BJ (cell line): Measurements from ENCODE around the gene ZNG1A. TPM values are rescaled to one million over a fixed set of nuclear protein-coding genes. Genes with fewer than 3 reads are reported as not detected.
"Not testable (repeated sequence)": the region's sequence is repeated elsewhere in the genome, so short reads cannot be mapped to it uniquely, and the experiment has no call there.

Experiments used
- CTCF ChIA-PET: fragments of 350-600 bp; formaldehyde crosslinking; extraction: SDS; loops from one replicate; lab custom pipeline; 2021; ENCODE audit warnings: antibody characterized with exemption, inconsistent platforms; lab: Yijun Ruan, JAX
- POLR2A ChIA-PET: fragments of 300-600 bp; sonication (Branson Sonifier 250); formaldehyde crosslinking; extraction: SDS; loops from one replicate; lab custom pipeline; 2021; ENCODE audit warnings: antibody characterized with exemption; lab: Charles Lee
- DNase-seq: peaks from one replicate; pipeline ENCODE4 v3.0.0-alpha.2; 2011; ENCODE audit warnings: low read depth
- H3K27me3 ChIP-seq: 2 replicates; pipeline ENCODE4 v1.6.0; 2011; ENCODE audit warnings: low read length; ENCODE audit not compliant: control insufficient read depth, insufficient read depth
- H3K36me3 ChIP-seq: 2 replicates; pipeline ENCODE4 v1.5.1; 2011; ENCODE audit warnings: low read length; ENCODE audit not compliant: control insufficient read depth, insufficient read depth
- H3K4me3 ChIP-seq: 2 replicates; pipeline ENCODE4 v1.5.1; 2011; ENCODE audit warnings: low read depth, mild to moderate bottlenecking, control low read depth, low read length
- polyA plus RNA-seq: library from polyadenylated mRNA; depleted of rRNA; stranded (reverse); fragments of >200 nt; gene quantifications from 2 replicates; pipeline ENCODE4 v1.2.3, GENCODE V29; 2011; rRNA removed

Gene ZNG1A
- polyA plus RNA-seq, 1 experiment = 7.0 TPM

GRCh38 chr9:82932-83689, 95.7 kb downstream of the ZNG1A start:
- H3K27me3 ChIP-seq, H3K36me3 ChIP-seq, H3K4me3 ChIP-seq, POLR2A ChIA-PET, CTCF ChIA-PET, DNase-seq: not testable (repeated sequence)

- DNase-seq, POLR2A ChIA-PET, H3K27me3 ChIP-seq, H3K36me3 ChIP-seq, H3K4me3 ChIP-seq, CTCF ChIA-PET: not testable (repeated sequence)
Measured at GRCh38 chr9:78333-78732, 100.5 kb downstream of the ZNG1A start.

- DNase-seq, H3K4me3 ChIP-seq, H3K36me3 ChIP-seq, POLR2A ChIA-PET, CTCF ChIA-PET, H3K27me3 ChIP-seq: not testable (repeated sequence)
Measured at GRCh38 chr9:76389-76788, 102.5 kb downstream of the ZNG1A start.

- CTCF ChIA-PET, H3K27me3 ChIP-seq, POLR2A ChIA-PET, H3K36me3 ChIP-seq, DNase-seq: not testable (repeated sequence)
- peak overlapping the region; percentile 38 for H3K4me3 ChIP-seq
Measured at GRCh38 chr9:73900-74525, 104.8 kb downstream of the ZNG1A start.

- H3K27me3 ChIP-seq, H3K36me3 ChIP-seq, CTCF ChIA-PET, POLR2A ChIA-PET, DNase-seq: not testable (repeated sequence)
- H3K4me3 ChIP-seq = peak overlapping the region; percentile 38
Measured at GRCh38 chr9:73076-73899, 105.6 kb downstream of the ZNG1A start.

Other genes starting within 250 kb of the ZNG1A start
- gene WASHC1, start 149.6 kb downstream of the ZNG1A start, polyA plus RNA-seq = 7.2 and 10.8 TPM in 2 replicates
- 0.12 and 0.17 TPM in 2 replicates for gene FOXD4, start 60.6 kb downstream of the ZNG1A start, polyA plus RNA-seq
- 0.06 and 0.07 TPM in 2 replicates for gene DOCK8, start 35.8 kb upstream of the ZNG1A start, polyA plus RNA-seq